B cell (primary cell): Measurements from ENCODE around the gene WNK4.

Source experiments
- EZH2 ChIP-seq: IDR thresholded peaks from 2 replicates; pipeline ENCODE4 v1.6.1; 2012; ENCODE audit warnings: borderline replicate concordance, low read depth, mild to moderate bottlenecking, moderate library complexity, low read length; ENCODE audit not compliant: insufficient read depth, poor library complexity, severe bottlenecking
- TF ChIP-seq, protein P1 (sequence below): fragments of 200-600 bp; IDR thresholded peaks from one replicate; pipeline ENCODE4 v1.8.0; 2022; ENCODE audit warnings: antibody characterized with exemption, mild to moderate bottlenecking

DNA sequence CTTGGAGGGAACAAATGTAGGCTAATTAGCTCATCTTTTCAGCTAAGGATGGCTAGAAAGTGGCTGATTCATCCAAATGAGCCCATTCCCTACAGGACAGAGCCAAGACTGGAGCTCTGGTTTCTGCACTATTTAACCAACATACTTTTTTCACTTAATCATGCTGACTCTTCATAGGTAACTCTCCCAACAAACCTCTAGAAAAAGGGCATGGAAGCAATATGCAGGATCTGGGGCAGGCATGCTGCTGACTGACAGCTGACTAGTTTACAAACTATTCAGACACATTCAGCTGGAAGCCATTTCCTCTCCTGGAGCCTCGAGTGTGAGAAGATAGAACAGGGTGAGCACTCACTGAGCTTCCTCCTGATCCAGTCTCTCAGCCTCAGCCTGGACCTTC is 37.5 kb downstream of the WNK4 start:
- TF ChIP-seq, protein P1, sequence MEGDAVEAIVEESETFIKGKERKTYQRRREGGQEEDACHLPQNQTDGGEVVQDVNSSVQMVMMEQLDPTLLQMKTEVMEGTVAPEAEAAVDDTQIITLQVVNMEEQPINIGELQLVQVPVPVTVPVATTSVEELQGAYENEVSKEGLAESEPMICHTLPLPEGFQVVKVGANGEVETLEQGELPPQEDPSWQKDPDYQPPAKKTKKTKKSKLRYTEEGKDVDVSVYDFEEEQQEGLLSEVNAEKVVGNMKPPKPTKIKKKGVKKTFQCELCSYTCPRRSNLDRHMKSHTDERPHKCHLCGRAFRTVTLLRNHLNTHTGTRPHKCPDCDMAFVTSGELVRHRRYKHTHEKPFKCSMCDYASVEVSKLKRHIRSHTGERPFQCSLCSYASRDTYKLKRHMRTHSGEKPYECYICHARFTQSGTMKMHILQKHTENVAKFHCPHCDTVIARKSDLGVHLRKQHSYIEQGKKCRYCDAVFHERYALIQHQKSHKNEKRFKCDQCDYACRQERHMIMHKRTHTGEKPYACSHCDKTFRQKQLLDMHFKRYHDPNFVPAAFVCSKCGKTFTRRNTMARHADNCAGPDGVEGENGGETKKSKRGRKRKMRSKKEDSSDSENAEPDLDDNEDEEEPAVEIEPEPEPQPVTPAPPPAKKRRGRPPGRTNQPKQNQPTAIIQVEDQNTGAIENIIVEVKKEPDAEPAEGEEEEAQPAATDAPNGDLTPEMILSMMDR, result no peak
- no peak for TF ChIP-seq EZH2
